Esophagus squamous epithelium (tissue), 5 donors: ENCODE measurements around the gene FIP1L1. TPM values are rescaled to one million over a fixed set of nuclear protein-coding genes. Genes with fewer than 3 reads are reported as not detected.
"Not testable (repeated sequence)": the region's sequence is repeated elsewhere in the genome, so short reads cannot be mapped to it uniquely, and the experiment has no call there.

Experiments used
- DNase-seq: peaks from one replicate; lab custom pipeline; 2025; lab: John Stamatoyannopoulos, UW
- H3K27ac ChIP-seq, 4 donors: fragments of 200-600 bp; sonication (generic); one replicate each; pipeline ENCODE4 v1.5.1; 2016 to 2019; ENCODE audit warnings: mild to moderate bottlenecking in 1 of 4
- H3K27me3 ChIP-seq, 4 donors: fragments of 200-600 bp; sonication (generic); 1 replicate in 3 of 4; 2 replicates in 1 of 4; pipeline versions ENCODE4 v1.5.1 to v1.6.0; 2017 to 2021; ENCODE audit warnings: antibody characterized with exemption in 1 of 4
- H3K36me3 ChIP-seq, 3 donors: fragments of 200-600 bp; sonication (generic); one replicate each; pipeline ENCODE4 v1.5.1; 2016 to 2019
- H3K4me1 ChIP-seq, 3 donors: fragments of 200-600 bp; sonication (generic); one replicate each; pipeline ENCODE4 v1.5.1; 2017 to 2019
- H3K4me3 ChIP-seq, 4 donors: fragments of 200-600 bp; sonication (generic); 1 replicate in 3 of 4; 2 replicates in 1 of 4; pipeline ENCODE4 v1.5.1; 2016 to 2019; ENCODE audit warnings: mild to moderate bottlenecking in 2 of 4, moderate library complexity in 1 of 4
- H3K9me3 ChIP-seq, 3 donors: fragments of 200-600 bp; sonication (generic); one replicate each; pipeline ENCODE4 v1.5.1; 2016 to 2019
- CTCF ChIP-seq, 6 experiments: fragments of 450-650 bp in 4 of 6; fragments of 200-600 bp in 2 of 6; sonication (generic) in 2 of 6; IDR thresholded peaks; one replicate each; pipeline ENCODE4 v1.5.1; 2016 to 2019; ENCODE audit warnings: antibody characterized with exemption in 6 of 6, mild to moderate bottlenecking in 4 of 6, moderate library complexity in 4 of 6
- POLR2A ChIP-seq, 4 donors: fragments of 450-650 bp; IDR thresholded peaks; one replicate each; pipeline ENCODE4 v1.6.1; 2017; ENCODE audit warnings: antibody characterized with exemption in 4 of 4, mild to moderate bottlenecking in 4 of 4, moderate library complexity in 3 of 4
- WGBS, 2 donors: methylation state at CpG; one replicate each; pipeline ENCODE4 v1.1.5; 2018; 5-methylcytosine and 5-hydroxymethylcytosine counted together
- intact Hi-C: fragments of 100-400 bp; cut with DNase I; formaldehyde crosslinking; loops from one replicate; pipeline ENCODE4 v1.15.0; 2022
- total RNA-seq, 4 donors: library from RNA; depleted of rRNA; stranded (reverse); fragments of >200 nt; gene quantifications; one replicate each; pipeline ENCODE4 v1.1.0, GENCODE V29; 2016
- donor health status: DM: yes; HTN: yes; CAD: no.

Gene FIP1L1
- 10 to 100 TPM; 24.8 to 46.0 (median 32.9) TPM for total RNA-seq

GRCh38 chr4:53377319-53378170 lies at the start of gene FIP1L1:
Gene FIP1L1, plus strand, starts transcription at chr4:53377641. Its CDS starts 198 bp downstream, at chr4:53377839.
- Histone ChIP-seq H3K27me3 (peaks cover 0 to 7% (median 0%) of the 10 kb centered on the region in 4 donors), H3K4me1 (peaks cover 0 to 39% (median 13%) of the 10 kb centered on the region in 3 donors), H3K9me3 (no peaks in the 10 kb centered on the region), H3K4me3 (peak within 1 kb of the TSS; percentile 70 to 98 (median 81)), H3K36me3 (peaks cover 0 to 9% (median 0%) of the 10 kb centered on the region in 3 donors), H3K27ac (peak within 1 kb of the TSS; percentile 88 to 94 (median 92))
- peak in 3 of 4 donors; percentile 68 to 91 (median 74) for TF ChIP-seq POLR2A (IDR thresholded peaks at IDR 0.05)
- peak in 1 of 6 experiments; percentile 27 for TF ChIP-seq CTCF (IDR thresholded peaks at IDR 0.05)
- DNase-seq = peak; percentile 65
- 0% methylated on average over 13 to 18 of the region's 85 CpGs for WGBS, 2 donors
- intact Hi-C loops = no loop called here

GRCh38 chr4:53334916-53335315 lies 42.5 kb upstream of the FIP1L1 start:
- H3K27ac ChIP-seq, intact Hi-C loops, H3K4me3 ChIP-seq, H3K4me1 ChIP-seq, H3K27me3 ChIP-seq, DNase-seq, H3K36me3 ChIP-seq, H3K9me3 ChIP-seq: not testable (repeated sequence)
- 91 to 94% methylated on average over 6 of the region's 6 CpGs for WGBS, 2 donors

GRCh38 chr4:53340145-53340544 lies 37.3 kb upstream of the FIP1L1 start:
- H3K36me3 ChIP-seq, H3K4me1 ChIP-seq, H3K4me3 ChIP-seq, DNase-seq, H3K9me3 ChIP-seq, H3K27ac ChIP-seq, H3K27me3 ChIP-seq, intact Hi-C loops: not testable (repeated sequence)
- 93 to 97% methylated on average over 2 to 11 of the region's 12 CpGs for WGBS, 2 donors

- intact Hi-C loops, H3K27me3 ChIP-seq, H3K27ac ChIP-seq, H3K4me3 ChIP-seq, DNase-seq, H3K9me3 ChIP-seq: not testable (repeated sequence)
- WGBS, 2 donors = 81 to 86% methylated on average over 2 of the region's 2 CpGs
- peaks cover 0 to 15% (median 5%) of the 10 kb centered on the region in 3 donors for H3K4me1 ChIP-seq
- H3K36me3 ChIP-seq = peaks cover 0 to 30% (median 0%) of the 10 kb centered on the region in 3 donors
Measured at GRCh38 chr4:53346392-53346791, 31.0 kb upstream of the FIP1L1 start.

GRCh38 chr4:53346920-53347852 lies 30.3 kb upstream of the FIP1L1 start:
- intact Hi-C loops = no loop called here
- 33 to 37% methylated on average over 5 of the region's 5 CpGs for WGBS, 2 donors
- DNase-seq = no peak
- Histone ChIP-seq H3K4me1 (peaks cover 0 to 15% (median 5%) of the 10 kb centered on the region in 3 donors), H3K36me3 (peaks cover 0 to 38% (median 0%) of the 10 kb centered on the region in 3 donors), H3K27me3 (no peaks in the 10 kb centered on the region), H3K9me3 (no peaks in the 10 kb centered on the region), H3K27ac (no peak overlapping the region), H3K4me3 (no peak overlapping the region)
- TF ChIP-seq POLR2A (IDR thresholded peaks at IDR 0.05) = no peak
- TF ChIP-seq CTCF (IDR thresholded peaks at IDR 0.05) = no peak

- WGBS, 2 donors = 60 to 64% methylated on average over 1 of the region's 1 CpG
- Histone ChIP-seq H3K9me3 (no peaks in the 10 kb centered on the region), H3K36me3 (peaks cover 0 to 47% (median 0%) of the 10 kb centered on the region in 3 donors), H3K27ac (no peak overlapping the region), H3K4me3 (no peak overlapping the region), H3K4me1 (peaks cover 0 to 15% (median 5%) of the 10 kb centered on the region in 3 donors), H3K27me3 (no peaks in the 10 kb centered on the region)
- TF ChIP-seq CTCF (IDR thresholded peaks at IDR 0.05) (no peak), POLR2A (IDR thresholded peaks at IDR 0.05) (no peak)
- intact Hi-C loops = no loop called here
- no peak for DNase-seq
Measured at GRCh38 chr4:53348046-53348445, 29.4 kb upstream of the FIP1L1 start.
